NB4 (cell line): ENCODE data around the gene DSCAM.

ENCODE experiments used
- CTCF ChIP-seq: IDR thresholded peaks from one replicate; pipeline ENCODE4 v1.5.1; 2012; ENCODE audit warnings: low read depth, low read length
- MAX ChIP-seq: IDR thresholded peaks from 2 replicates; pipeline ENCODE4 v1.6.1; 2011; ENCODE audit warnings: low read depth, low read length
- POLR2A ChIP-seq: IDR thresholded peaks from 2 replicates; pipeline ENCODE4 v1.6.1; 2011; ENCODE audit warnings: mild to moderate bottlenecking; ENCODE audit not compliant: insufficient read length; ENCODE audit errors: extremely low read depth

GRCh38 chr21:40567501-40567900 lies 279.5 kb downstream of the DSCAM start:
- TF ChIP-seq CTCF (no peak), POLR2A (no peak), MAX (no peak)
